GM18526 (cell line): ENCODE data around the gene CDON.

Experiments used
- POLR2A ChIP-seq: IDR thresholded peaks from 3 replicates; pipeline ENCODE4 v1.6.1; 2011; ENCODE audit not compliant: insufficient read length; ENCODE audit errors: extremely low read depth

CDON gene

DNA sequence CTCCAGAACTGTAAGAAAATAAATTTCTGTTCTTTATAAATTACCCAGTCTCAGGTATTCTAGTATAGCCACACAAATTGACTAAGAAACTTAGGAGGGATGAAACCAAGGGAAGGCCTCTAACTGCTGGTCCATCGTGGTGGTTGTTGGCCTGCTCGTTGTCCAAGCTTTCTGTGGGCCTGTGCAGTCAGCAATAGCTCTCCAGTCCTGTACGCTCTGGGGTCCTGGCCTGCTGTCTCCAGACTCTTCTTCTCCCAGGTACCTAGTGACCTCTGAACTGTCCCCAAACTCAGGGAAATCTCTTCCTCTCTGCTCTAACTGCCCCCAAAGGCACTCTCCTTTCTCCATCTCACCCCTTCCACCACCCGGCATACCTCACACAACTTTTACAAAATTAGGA is 122.5 kb downstream of the CDON start:
- TF ChIP-seq POLR2A, result no peak

DNA sequence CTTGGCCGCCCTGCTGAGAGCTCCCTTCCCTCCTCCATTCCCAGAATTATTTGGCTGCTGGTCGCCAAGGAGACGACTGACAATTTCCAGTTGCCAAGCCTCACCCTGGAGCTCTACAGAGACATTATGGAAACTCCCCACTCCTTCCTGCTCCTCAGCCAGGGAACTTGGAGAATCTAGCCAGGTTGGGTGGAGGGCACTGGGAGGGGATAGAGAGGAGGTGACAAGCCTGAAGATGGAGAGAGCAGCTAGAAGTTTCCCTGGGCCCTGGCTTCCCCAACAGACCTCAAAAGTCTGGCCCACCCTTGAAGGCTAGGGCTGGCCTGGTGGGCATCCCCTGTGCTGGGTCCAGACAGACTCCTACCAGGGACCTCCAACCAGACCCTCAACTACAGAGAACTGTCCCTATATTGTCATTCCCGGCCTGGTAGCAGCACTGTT is 123.6 kb downstream of the CDON start:
- TF ChIP-seq POLR2A, result no peak

DNA sequence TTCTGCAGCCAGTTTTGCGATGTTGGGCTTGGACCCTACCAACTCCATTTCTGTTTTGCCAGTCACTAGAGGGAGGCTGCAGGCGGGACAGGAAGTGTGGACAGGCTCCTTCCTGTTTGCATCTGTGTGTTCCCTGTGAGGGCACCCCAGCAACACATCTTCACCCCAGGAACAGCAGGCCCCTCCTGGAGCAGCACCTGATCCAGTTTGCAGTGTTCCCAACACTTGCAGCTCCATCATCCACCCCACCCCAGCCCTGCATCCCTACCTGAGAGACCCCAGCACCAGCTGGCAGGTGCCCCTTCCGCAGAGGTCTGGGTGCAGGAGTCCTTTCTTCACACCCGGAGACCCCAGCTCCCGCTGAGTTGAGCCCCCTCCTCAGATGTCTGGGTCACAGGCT is 124.2 kb downstream of the CDON start:
- TF ChIP-seq POLR2A, result no peak

DNA sequence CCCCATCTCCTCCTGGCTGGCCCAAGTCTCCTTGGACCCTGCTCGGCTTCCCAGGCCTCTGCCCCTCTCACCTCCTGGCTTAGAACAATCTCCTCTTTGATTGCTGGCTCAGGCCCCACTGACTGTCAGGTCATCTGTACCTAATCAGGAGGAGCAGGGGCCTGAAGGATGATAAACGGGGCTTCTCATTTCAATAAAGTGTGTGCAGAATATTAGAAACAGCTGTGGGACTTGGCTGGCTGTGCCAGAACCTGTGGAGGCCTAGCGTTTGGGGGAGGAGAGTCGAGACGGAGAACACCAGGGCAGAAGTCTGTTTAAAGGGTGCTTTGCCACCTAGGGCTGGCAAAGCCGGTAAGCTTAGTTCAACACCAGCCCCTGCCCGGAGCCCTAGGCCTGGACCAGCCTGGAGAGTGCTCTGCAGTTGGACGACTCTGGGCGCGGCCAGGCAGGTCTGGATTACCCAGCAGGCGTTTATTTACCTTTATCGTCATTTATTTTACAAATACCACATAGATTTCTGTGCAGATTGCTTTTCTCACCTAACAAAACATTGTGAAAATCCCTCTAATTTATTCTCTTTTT is 127.0 kb downstream of the CDON start:
- no peak for TF ChIP-seq POLR2A

DNA sequence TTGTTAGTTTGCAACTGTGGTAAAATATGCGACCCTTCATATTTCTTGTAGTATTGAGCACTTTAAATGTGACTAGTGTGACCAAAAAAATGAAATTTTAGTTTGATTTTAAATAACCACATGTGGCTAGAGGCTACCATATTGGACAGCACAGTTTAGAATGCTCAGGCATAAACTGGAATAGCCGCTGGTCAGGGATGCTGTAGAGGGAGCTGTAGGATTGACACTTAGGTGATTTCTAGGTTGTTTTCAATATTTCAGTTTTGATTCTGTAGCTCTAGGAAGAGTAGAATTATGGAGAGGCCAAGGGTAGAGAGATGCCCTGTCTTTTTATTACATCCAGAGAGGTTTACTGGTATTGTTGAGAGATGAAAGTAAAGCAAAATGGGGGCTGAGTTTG is 127.6 kb downstream of the CDON start:
- no peak for TF ChIP-seq POLR2A

DNA sequence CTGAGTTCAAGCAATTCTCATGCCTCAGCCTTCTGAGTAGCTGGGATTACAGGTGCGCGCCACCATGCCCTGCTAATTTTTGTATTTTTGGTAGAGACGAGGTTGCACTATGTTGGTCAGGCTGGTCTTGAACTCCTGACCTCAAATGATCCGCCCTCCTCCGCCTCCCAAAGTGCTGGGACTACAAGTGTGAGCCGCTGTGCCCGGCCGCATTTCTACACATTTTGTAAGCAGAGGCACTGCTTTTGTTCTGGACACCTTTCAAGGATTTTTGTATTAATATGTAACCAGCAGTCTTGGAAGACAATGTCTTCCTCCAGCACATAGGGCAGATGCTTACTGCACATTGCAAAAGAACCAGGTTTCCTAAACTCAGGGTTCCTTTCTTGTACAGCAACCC is 128.2 kb downstream of the CDON start:
- TF ChIP-seq POLR2A, result no peak

DNA sequence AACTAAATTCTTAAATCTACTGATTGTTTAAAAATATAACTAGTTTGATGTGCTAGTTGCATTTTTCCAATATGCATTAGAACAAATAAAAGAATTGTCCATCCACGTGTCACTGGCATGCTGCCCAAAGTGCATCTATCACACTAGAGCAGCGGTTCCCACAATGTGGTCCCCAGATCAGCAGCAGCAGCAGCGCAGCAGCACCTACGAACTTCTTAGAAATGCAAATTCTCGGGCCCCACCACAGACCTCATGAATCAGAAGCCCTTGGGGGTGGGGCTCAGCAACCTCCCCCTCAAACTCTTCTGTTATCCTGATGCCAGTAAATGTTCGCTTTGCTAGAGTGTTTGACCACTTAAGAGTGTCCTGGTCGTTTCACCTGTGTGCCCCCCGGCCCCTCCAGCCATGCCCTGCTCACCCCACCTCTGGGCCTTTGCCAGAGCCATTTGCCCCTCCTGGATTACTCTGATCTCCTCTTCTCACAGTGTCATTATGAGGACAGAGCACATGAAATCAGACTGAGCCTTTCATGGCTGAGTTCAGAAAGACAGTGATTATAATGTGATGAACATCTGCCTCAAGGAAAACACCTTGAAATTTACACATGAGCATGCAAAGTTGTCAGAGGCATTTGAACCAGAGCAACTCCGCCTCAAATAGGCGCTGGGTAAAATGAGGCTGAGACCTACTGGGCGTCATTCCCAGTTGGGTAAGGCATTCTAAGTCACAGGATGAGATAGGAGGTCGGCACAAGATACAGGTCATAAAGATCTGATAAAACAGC is 129.4 kb downstream of the CDON start:
- no peak for TF ChIP-seq POLR2A

DNA sequence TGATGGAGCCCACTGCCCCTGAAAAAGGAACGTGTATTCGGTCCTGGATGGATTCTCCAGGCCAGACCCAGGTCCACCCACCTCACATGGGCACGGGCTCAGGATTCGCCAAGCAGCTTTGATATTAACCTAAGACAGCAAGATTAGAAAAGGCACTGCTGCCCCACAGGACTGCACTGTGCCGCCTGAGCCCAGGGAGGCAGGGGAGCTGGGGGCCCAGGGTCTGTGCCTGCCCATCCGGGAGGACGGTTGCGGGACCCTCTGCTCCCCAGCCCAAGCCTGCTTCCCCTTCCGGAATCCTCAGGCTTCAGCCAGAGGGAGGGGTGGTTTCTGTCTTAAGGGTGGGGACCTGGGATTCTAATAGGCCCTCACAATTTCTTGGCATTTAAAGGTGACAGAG is 130.4 kb downstream of the CDON start:
- TF ChIP-seq POLR2A, result no peak

DNA sequence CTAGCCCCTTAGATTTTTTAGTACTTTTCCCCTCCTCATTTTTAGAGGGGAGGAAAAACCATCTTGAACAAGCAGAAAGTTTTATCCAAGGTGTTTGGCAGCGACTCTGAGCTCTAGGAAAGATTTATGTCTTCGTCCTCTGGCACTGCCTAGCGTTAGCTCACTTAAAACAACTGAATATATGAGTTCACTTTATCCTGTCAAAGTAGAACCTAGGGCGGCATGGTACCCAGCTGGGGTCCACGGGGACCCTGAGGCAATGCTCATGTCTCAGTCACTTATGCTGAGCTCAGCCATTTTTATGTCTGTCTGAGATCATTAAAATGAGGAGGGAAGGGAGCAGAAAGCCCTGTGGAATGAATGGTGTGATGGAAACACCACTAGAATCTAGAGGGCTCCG is 131.0 kb downstream of the CDON start:
- no peak for TF ChIP-seq POLR2A

DNA sequence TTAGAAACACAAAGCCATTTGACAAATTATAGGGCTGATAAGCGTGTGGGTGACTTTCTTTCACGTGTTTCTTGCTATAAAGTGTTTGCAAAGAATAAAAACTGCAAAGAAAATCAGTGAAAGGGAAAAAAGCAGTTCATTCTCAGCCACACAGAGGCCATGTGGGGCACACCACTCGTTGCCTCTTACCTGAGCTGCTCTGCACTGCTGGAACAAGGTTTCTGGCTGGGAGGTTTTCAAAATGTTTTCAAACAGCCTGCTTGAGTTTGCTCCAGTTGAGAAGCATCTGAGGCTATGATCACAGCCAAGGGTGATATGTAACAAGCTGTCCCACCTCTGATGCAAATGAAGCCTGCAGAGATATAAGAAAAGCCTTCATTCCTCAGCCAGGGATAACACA is 131.6 kb downstream of the CDON start:
- TF ChIP-seq POLR2A, result no peak

DNA sequence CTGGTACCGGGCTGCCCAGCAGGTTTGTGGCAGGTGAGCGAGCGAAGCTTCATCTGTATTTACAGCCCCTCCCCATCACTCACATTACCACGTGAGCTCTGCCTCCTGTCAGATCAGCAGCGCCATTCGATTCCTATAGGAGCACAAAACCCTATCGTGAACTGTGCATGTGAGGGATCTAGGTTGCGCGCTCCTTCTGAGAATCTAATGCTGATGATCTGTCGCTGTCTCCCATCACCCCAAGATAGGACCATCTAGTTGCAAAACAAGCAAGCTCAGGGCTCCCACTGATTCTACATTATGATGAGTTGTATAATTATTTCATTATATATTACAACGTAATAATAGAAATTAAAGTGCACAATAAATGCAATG is 132.6 kb downstream of the CDON start:
- no peak for TF ChIP-seq POLR2A

DNA sequence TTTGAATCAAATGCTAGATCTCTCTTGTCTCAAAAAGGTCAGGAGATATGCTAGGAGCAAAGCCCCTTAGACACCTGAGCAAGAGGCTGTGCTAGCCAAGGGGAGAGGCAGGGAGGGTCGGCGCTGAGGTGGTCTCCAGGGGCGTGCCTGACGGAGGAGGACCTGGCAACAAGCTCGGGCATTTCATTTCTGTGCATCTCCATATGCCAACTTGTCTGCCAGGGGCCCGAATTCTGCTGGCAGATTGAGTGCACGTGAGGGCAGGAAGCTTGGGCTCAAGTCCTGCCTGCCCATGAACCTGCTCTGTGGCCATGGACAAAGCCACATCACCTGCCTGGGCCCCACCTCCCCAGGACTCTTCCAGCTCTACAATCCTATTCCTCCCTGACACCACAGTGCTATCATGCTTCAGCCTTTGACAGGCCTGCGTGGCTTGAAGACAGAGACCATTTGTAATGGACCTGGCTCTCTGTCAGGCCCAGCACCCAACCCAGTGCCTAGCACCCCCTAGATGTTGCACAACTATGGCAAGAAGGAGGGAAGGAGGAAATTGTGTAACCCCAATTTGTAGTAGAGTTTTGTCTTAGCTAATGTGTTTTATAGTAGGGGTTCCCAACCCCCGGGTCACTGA is 133.1 kb downstream of the CDON start:
- no peak for TF ChIP-seq POLR2A

DNA sequence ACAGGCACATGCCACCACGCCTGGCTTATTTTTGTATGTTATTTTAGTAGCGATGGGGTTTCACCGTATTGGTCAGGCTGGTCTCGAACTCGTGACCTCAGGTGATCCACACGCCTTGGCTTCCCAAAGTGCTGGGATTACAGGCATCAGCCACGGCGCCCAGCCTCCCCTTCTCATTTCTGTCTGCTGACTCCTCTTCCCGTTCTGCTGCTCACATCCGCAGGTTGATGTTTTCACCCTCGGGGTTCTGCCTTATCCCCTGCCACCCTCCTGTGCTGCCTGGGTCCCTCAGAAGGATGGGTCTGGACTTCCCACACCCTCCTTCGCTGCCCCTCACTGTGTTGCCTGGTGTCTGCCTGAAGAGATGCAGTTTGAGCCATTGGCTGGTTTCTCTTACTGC is 136.0 kb downstream of the CDON start:
- TF ChIP-seq POLR2A, result no peak

DNA sequence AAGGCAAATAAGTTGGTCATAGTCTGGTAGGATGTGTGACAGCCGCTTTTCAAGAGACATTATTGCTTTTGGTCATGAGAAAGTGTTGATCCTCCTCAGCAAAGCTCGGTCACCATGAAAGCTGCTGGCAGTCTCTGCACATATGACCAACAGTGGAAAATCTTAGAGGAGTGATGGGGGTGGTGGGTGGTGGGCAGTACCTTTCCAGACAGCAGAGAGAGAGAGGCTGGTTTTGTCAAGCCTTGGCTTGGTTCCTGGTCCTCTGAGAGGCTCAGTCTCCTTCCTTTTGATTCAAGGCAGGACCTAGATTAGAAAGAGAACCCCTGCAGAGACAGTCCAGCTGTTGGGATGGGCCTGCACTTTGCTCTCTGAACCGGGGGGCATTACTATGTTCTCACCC is 136.9 kb downstream of the CDON start:
- no peak for TF ChIP-seq POLR2A

DNA sequence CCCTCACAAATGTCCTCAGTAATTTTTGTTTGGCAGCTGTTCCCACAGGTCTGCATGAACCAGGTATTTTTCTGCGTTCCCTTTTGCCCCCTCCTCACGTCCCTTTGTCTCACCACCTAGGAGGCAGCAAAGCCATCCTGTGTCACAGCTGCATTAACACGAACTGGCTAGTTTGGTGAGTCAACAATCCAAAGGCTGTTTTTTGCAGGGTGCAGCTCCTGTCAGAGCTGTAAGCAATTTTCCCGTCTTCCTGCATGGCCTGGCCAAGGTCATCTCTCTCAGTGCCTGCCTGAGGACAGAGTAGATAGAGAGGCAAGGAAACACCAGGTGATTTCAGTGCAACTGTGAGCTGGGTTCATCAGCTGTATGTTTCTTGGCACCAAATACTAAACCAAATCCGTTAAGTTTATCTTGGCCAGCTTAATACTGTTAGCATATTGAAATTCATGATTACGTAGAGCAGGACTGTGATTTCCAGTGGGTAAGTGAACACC is 137.4 kb downstream of the CDON start:
- no peak for TF ChIP-seq POLR2A

DNA sequence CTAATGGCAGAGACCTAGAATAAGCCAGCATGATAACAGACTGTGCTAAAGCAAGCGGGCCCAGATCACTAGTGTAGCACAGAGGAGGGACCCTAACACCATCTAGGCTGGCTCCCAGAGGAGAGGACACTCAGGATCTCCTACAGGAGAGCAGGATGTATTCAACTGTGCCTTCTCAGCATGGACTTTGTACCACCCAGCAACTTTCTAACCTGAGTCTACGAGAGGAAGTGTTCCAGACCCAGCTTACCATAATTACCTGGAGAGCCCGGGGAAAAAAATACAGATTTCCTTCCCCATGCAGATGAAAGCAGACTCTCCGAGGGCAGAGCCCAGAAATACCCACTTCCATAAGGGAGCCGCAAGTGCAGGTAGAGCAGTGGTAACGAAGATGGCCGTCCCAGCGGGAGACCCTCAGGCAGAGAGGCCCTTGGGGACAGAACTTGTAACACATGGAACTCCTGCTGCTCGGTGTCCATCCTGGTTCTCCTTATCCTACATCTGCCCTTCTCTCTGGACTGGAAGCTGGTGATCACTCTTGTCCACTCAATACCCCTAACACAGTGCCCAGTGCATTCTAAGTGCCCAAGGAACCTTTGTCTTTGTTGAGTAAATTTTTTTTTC is 138.2 kb downstream of the CDON start:
- TF ChIP-seq POLR2A, result no peak
